Measurements from ENCODE around the gene RCOR1.
"Not testable (repeated sequence)": the region's sequence is repeated elsewhere in the genome, so short reads cannot be mapped to it uniquely, and the experiment has no call there.

Gene RCOR1

DNA sequence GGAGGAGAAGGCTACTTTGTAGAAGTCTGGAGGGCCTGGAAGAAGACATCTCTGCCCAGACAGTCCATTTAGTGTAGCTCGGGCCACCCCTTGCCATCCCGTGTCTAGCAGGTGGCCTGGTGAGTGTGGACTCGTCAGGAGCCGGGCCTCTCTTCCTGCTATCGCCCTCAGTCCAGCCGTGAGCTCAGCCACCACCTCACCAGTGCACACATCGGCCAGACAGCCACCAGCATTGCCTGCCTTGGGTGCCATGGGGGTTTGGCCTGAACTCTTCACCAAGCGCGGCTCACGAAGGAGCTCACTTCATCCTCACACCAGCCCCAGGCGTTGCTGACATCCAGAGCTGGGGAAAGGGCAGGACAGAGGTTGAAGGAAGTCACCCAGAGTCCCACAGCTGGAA, 165.2 kb downstream of the RCOR1 start:
- no peak overlapping the region for H3K9ac ChIP-seq (ENCODE audit: low read depth, low read length)
- no peaks in the 10 kb centered on the region for H3K27me3 ChIP-seq (ENCODE audit: control insufficient read depth, insufficient read depth, low read length)
- H3K36me3 ChIP-seq (ENCODE audit: control insufficient read depth, insufficient read depth, low read length): no peaks in the 10 kb centered on the region
- H3K4me3 ChIP-seq (ENCODE audit: low read depth, low read length): no peak overlapping the region
- no peaks in the 10 kb centered on the region for H3K9me3 ChIP-seq (ENCODE audit: control insufficient read depth, insufficient read depth, low read length)
- peaks cover 2% of the 10 kb centered on the region for H3K4me1 ChIP-seq (ENCODE audit: control insufficient read depth, insufficient read depth, low read length)

DNA sequence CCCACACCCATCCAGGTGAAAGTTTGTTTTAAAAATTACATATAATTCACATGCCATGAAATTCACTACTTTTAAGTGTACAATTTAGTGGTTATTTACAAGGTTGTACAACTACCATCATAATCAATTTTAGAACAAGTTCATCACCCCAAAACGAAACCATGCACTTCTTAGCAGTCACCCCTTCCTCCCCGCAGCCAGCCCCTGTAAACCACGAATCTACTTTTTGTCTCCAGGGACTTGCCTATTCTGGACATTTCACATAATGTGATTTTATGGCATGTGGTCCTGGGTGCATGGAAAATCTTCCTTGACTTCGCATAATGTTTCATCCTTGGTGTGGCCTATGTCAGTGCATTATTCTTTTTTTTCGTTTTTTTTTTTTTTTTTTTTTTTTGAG, 165.6 kb downstream of the RCOR1 start:
- Histone ChIP-seq H3K36me3 (ENCODE audit: control insufficient read depth, insufficient read depth, low read length) (no peaks in the 10 kb centered on the region), H3K4me3 (ENCODE audit: low read depth, low read length) (no peak overlapping the region), H3K4me1 (ENCODE audit: control insufficient read depth, insufficient read depth, low read length) (peaks cover 2% of the 10 kb centered on the region), H3K9me3 (ENCODE audit: control insufficient read depth, insufficient read depth, low read length) (no peaks in the 10 kb centered on the region), H3K27me3 (ENCODE audit: control insufficient read depth, insufficient read depth, low read length) (no peaks in the 10 kb centered on the region), H3K9ac (ENCODE audit: low read depth, low read length) (no peak overlapping the region)

DNA sequence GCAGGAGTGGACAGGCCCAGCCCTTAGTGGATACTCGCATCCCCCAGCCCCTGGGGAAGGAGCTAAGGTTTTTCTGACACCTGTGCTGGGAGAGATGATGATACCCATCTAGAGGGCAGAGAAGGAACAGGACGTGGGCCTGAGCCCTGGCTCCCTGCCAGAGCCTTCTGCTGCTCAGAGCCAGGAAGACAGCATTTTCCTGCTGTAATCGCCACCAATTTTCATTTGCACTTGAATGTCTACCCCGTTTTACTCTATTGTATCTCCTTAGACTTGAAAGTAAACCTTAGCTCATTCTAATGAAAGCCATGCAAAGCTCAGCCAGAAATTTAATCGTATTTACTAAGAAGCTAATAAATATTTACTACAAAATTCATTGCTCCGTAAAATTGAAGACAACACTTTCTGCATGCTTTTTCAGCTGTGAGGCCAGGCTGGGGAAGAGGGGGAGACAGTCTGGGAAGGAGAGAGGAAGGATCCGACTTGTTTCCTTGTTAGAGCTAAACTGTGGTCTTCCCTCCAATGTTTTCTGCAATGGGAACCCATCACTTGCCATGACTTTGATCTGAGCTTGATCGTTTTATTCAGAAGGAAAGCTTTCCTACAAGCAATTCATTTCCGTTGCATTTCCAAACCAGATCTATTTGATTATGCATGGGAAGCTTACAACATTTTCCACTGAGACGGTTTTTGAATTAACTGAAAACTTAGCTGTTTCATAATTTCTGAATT, 167.2 kb downstream of the RCOR1 start:
- Histone ChIP-seq H3K9me3 (ENCODE audit: control insufficient read depth, insufficient read depth, low read length) (no peaks in the 10 kb centered on the region), H3K4me3 (ENCODE audit: low read depth, low read length) (no peak overlapping the region), H3K9ac (ENCODE audit: low read depth, low read length) (no peak overlapping the region), H3K27me3 (ENCODE audit: control insufficient read depth, insufficient read depth, low read length) (no peaks in the 10 kb centered on the region), H3K4me1 (ENCODE audit: control insufficient read depth, insufficient read depth, low read length) (peaks cover 2% of the 10 kb centered on the region), H3K36me3 (ENCODE audit: control insufficient read depth, insufficient read depth, low read length) (no peaks in the 10 kb centered on the region)

DNA sequence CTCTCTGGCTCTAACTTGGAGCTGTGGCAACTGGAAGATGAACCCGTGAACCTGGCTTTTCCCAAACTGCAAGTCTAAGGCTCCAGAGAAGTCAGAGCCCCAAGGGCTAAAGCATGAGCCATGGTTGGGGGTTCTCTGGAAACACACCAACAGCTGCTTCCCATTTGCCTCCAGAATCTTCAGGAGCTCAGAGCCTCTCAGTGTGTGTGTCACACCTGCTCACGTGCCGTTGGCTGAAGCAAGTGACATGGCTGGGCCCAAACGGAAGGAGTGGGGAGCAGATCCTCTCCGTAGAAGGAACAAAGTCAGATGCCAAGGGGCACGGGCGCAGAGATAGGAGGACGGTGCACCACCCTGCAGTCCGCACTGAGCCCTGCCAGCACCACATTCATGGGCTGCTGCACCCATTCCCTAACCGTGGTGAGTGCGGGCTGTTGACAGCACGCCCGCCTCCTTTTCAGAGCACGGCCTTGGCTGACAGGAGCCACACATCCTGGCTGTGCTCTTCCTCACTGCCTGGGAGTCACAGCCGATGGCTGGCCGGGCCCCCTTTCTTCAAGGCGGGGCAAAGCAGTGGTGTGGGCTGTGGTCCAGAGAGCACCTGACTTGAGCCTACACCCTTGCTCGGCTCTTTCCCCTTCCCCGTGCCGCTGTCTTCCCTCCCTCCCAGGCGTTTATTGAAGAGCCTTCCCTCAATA, 168.2 kb downstream of the RCOR1 start:
- no peak overlapping the region for H3K9ac ChIP-seq (ENCODE audit: low read depth, low read length)
- peaks cover 2% of the 10 kb centered on the region for H3K4me1 ChIP-seq (ENCODE audit: control insufficient read depth, insufficient read depth, low read length)
- H3K27me3 ChIP-seq (ENCODE audit: control insufficient read depth, insufficient read depth, low read length): no peaks in the 10 kb centered on the region
- no peaks in the 10 kb centered on the region for H3K9me3 ChIP-seq (ENCODE audit: control insufficient read depth, insufficient read depth, low read length)
- no peaks in the 10 kb centered on the region for H3K36me3 ChIP-seq (ENCODE audit: control insufficient read depth, insufficient read depth, low read length)
- H3K4me3 ChIP-seq (ENCODE audit: low read depth, low read length): no peak overlapping the region

DNA sequence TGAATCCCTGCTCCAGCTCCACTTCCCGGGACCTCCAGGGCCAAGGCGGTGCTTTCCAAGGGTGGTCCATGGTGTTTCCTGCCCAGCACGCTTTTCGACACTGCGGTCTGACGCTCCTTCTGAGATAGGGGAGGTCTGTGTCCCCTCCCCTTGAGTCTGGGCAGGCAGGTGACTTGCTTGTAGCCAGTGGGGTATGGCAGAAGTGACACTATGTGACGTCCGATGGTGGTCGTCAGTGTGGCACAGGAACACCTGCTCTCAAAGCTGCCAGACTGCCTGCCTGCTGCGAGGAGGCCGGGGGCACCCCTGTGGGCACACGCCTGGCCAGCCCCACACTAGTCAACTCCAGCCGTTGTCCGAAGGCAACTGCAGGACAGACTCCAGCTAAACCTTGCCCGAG, 168.8 kb downstream of the RCOR1 start:
- no peaks in the 10 kb centered on the region for H3K27me3 ChIP-seq (ENCODE audit: control insufficient read depth, insufficient read depth, low read length)
- H3K9ac ChIP-seq (ENCODE audit: low read depth, low read length): no peak overlapping the region
- peaks cover 2% of the 10 kb centered on the region for H3K4me1 ChIP-seq (ENCODE audit: control insufficient read depth, insufficient read depth, low read length)
- H3K9me3 ChIP-seq (ENCODE audit: control insufficient read depth, insufficient read depth, low read length): no peaks in the 10 kb centered on the region
- no peaks in the 10 kb centered on the region for H3K36me3 ChIP-seq (ENCODE audit: control insufficient read depth, insufficient read depth, low read length)
- no peak overlapping the region for H3K4me3 ChIP-seq (ENCODE audit: low read depth, low read length)

DNA sequence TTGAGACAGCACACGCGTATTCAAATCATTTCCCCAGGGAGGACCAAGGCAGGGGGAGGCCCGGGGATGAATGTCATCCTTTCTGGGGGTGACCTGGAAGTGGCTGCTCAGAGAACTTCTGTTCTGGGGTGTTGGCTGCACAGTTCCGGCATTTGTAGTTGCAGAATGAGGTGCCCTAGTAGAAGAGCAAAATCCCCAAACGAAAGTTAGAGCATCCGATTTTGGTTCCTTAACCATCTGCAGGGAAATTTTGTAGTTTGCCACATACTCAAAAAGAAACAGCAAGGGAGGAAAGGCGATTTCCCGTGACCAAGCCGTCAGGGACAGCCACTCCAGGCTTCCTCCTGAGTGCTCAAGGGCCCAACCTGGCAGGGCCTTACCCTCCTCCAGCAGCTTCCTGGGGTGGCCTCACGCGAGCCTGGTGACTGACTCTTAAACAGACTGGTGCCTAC, 171.8 kb downstream of the RCOR1 start:
- H3K36me3 ChIP-seq (ENCODE audit: control insufficient read depth, insufficient read depth, low read length): no peaks in the 10 kb centered on the region
- no peak overlapping the region for H3K9ac ChIP-seq (ENCODE audit: low read depth, low read length)
- no peaks in the 10 kb centered on the region for H3K9me3 ChIP-seq (ENCODE audit: control insufficient read depth, insufficient read depth, low read length)
- H3K4me3 ChIP-seq (ENCODE audit: low read depth, low read length): no peak overlapping the region
- H3K4me1 ChIP-seq (ENCODE audit: control insufficient read depth, insufficient read depth, low read length): peaks cover under 1% of the 10 kb centered on the region
- no peaks in the 10 kb centered on the region for H3K27me3 ChIP-seq (ENCODE audit: control insufficient read depth, insufficient read depth, low read length)

DNA sequence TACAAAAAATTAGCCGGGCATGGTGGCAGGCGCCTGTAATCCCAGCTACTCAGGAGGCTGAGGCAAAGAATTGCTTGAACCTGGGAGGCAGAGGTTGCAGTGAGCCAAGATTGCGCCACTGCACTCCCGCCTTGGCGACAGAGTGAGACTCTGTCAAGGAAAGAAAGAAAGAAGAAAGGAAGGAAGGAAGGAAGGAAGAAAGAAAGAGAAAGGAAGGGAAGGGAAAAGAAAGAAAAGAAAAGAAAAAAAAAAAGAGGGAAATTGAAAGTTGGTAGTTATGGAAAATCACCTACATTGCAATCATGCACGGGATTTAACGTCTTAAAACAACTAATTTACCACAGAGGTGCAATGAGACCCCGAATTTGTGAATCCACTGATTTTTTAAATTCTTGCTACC, 173.3 kb downstream of the RCOR1 start:
- H3K9me3 ChIP-seq (ENCODE audit: control insufficient read depth, insufficient read depth, low read length); H3K4me1 ChIP-seq (ENCODE audit: control insufficient read depth, insufficient read depth, low read length): not testable (repeated sequence)

DNA sequence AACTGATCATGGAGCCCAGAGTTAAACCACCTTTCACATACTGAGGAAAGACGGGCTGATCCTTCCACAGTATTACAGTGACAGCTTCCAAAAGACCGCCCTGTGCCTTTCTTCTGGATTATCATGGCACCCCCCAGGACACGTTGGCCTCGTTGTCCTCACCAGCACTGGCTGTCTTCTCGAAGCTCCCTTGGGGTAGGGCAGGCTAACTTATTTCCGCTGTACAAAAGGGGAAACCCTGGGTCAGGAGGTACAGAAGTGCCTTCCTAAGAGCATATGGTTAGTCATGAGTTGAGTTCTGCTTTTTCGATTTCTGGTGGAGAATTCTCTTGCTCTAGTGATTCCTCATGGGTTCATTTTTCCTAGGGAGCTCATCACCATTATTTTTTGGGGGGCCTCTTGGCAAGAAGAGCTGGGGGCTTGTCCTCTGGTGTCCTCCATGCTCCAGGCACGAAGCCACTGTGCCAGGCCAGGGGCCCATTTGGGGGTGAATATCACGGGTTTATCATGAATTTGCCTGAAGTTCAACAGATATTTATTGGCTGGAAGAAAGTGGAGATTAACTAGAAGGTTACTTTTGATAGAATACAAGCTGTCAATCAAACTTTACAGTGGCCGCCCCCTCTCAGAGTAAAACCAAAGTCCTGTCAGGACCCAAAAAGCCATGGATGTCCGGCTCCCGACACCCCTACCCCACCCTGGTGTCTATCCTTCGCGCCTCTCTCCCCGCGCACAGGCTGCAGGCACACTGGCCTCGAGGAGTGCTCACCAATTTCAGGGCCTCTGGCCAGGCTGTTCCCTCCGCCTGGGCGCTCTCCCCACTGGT, 176.0 kb downstream of the RCOR1 start:
- no peak overlapping the region for H3K9ac ChIP-seq (ENCODE audit: low read depth, low read length)

More for the DNA sequence above, 173.3 kb downstream of the RCOR1 start:
- not testable (repeated sequence) for H3K4me3 ChIP-seq (ENCODE audit: low read depth, low read length); H3K36me3 ChIP-seq (ENCODE audit: control insufficient read depth, insufficient read depth, low read length); H3K27me3 ChIP-seq (ENCODE audit: control insufficient read depth, insufficient read depth, low read length); H3K9ac ChIP-seq (ENCODE audit: low read depth, low read length)

DNA sequence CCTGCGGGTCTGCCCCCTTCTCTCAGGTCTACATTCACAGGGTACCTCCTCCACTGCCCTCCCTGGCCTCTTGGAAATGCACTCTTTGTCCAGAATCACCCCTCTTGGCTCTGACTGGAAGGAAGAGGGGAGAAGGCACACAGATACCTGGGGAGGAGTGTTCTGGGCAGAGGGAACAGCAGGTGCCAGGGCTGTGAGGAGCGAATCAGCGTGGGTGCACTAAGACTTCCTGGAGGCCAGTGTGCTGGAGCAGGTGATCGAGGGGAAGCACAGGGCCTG, 176.5 kb downstream of the RCOR1 start:
- no peaks in the 10 kb centered on the region for H3K4me1 ChIP-seq (ENCODE audit: control insufficient read depth, insufficient read depth, low read length)
- H3K9me3 ChIP-seq (ENCODE audit: control insufficient read depth, insufficient read depth, low read length): no peaks in the 10 kb centered on the region
- H3K27me3 ChIP-seq (ENCODE audit: control insufficient read depth, insufficient read depth, low read length): no peaks in the 10 kb centered on the region
- no peak overlapping the region for H3K4me3 ChIP-seq (ENCODE audit: low read depth, low read length)
- no peak overlapping the region for H3K9ac ChIP-seq (ENCODE audit: low read depth, low read length)
- H3K36me3 ChIP-seq (ENCODE audit: control insufficient read depth, insufficient read depth, low read length): no peaks in the 10 kb centered on the region

More for the DNA sequence above, 176.0 kb downstream of the RCOR1 start:
- no peaks in the 10 kb centered on the region for H3K36me3 ChIP-seq (ENCODE audit: control insufficient read depth, insufficient read depth, low read length)
- H3K4me1 ChIP-seq (ENCODE audit: control insufficient read depth, insufficient read depth, low read length): no peaks in the 10 kb centered on the region
- no peak overlapping the region for H3K4me3 ChIP-seq (ENCODE audit: low read depth, low read length)
- H3K9me3 ChIP-seq (ENCODE audit: control insufficient read depth, insufficient read depth, low read length): no peaks in the 10 kb centered on the region
- H3K27me3 ChIP-seq (ENCODE audit: control insufficient read depth, insufficient read depth, low read length): no peaks in the 10 kb centered on the region

DNA sequence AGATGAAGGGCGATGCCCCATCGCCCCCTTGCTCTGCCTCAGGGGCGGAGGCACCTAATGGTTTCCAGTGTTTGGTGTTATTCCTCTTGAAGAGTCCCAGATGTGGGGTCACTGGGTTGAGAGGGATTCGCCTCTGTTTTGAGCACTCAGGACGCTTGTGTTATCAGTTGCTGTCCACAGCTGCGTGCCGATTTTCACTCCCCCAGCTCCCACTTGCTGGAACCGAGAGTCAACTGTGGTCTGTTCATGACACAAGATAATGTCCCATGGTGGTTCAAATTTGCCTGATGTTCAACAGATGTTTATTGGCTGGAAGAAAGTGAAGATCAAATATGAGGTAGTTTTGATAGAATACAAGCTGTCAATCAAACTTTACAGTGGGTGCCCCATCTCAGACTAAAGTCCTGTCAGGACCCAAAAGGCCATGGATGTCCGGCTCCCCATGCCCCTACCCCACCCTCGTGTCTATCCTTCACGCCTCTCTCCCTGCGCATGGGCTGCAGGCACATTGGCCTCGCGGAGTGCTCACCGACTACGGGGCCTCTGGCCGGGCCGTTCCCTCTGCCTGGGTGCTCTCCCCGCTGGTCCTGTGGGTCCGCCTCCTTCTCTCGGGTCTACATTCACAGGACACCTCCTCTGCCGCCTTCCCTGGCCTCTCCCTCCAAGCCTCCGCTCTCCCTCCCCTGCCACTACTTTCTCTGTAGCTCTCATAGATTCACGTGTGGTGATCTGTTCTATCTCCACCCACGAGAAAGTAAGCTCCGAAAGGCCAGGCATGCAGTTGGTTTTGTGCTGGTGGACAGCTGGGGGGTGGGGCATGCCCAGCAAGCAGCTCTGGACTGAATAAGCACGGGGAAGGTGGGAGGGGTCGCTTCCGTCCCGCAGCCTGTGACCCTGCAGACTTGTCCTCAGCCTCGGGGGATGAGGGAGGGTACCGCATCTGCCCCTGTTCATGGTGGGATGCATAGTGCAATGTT, 178.0 kb downstream of the RCOR1 start:
- no peak overlapping the region for H3K9ac ChIP-seq (ENCODE audit: low read depth, low read length)
- peaks cover 2% of the 10 kb centered on the region for H3K4me1 ChIP-seq (ENCODE audit: control insufficient read depth, insufficient read depth, low read length)
- H3K4me3 ChIP-seq (ENCODE audit: low read depth, low read length): no peak overlapping the region
- H3K27me3 ChIP-seq (ENCODE audit: control insufficient read depth, insufficient read depth, low read length): no peaks in the 10 kb centered on the region
- no peaks in the 10 kb centered on the region for H3K36me3 ChIP-seq (ENCODE audit: control insufficient read depth, insufficient read depth, low read length)
- H3K9me3 ChIP-seq (ENCODE audit: control insufficient read depth, insufficient read depth, low read length): no peaks in the 10 kb centered on the region

DNA sequence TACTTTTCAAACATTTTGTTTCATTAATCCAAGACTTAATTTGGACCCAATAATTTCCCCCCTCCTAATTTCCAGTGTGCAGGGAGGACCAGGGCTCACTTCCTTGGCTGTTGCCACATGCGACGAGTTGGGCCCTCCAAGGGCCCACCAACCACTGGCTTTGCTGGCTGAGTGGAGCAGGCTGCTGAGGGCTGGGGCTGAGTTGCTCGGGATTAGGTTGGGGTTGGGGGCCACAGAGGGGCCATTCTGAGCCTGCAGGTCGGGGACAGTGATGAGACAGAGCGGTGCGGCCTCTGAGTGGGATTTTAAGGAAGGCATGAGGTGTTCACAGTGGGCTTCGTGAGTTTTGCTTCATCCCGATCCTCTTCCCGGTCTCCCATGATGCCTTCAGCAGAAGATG, 178.7 kb downstream of the RCOR1 start:
- Histone ChIP-seq H3K36me3 (ENCODE audit: control insufficient read depth, insufficient read depth, low read length) (no peaks in the 10 kb centered on the region), H3K9ac (ENCODE audit: low read depth, low read length) (no peak overlapping the region), H3K4me1 (ENCODE audit: control insufficient read depth, insufficient read depth, low read length) (peaks cover 2% of the 10 kb centered on the region), H3K9me3 (ENCODE audit: control insufficient read depth, insufficient read depth, low read length) (no peaks in the 10 kb centered on the region), H3K27me3 (ENCODE audit: control insufficient read depth, insufficient read depth, low read length) (no peaks in the 10 kb centered on the region), H3K4me3 (ENCODE audit: low read depth, low read length) (no peak overlapping the region)

Data from iPS-15b (cell line).